Loucy (cell line): ENCODE data around the gene EIF3K.

ENCODE experiments used
- EZH2phosphoT487 ChIP-seq: fragments of 200-600 bp; IDR thresholded peaks from 2 replicates; pipeline ENCODE4 v1.6.1; 2018; ENCODE audit warnings: antibody characterized with exemption, mild to moderate bottlenecking, moderate library complexity, borderline replicate concordance
- TF ChIP-seq, protein P1 (sequence below): fragments of 200-600 bp; sonication (generic); conservative IDR thresholded peaks from 2 replicates; pipeline ENCODE4 v1.5.1; 2014; ENCODE audit warnings: mild to moderate bottlenecking, antibody characterized with exemption, low read length

DNA sequence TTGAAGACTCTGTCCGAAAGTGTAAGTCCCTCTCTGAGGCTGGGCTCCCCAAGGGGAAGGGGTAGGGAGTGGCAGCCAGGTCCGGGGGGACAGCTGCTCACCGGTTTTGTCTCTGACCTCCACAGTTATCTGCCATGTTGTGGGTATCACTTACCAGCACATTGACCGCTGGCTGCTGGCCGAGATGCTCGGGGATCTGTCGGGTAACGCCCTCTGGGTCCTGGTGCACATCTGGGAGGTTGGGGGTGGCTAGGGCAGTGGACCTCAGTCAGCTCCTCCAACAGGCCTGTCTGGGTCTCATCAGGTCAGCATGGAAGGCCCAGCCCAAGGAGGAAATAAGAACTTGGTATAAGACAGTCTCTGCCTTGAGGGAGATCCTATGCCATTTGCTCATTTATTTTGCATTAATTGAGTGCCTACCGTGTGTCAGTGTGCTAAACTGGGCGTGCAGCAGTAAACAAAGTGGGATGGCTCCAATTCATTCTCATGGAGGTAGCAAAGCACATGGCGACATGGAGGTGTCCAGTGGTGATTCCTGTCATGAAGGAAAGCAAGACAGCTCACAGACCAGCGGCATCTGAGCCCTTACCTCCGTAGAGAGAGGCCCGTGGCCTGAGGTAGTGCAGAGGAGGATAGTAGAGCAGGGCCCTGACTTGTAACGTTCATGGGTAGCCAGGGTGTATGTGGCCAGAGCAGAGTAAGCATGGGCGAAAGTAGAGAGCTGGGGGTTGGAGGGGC lies 13.7 kb downstream of the EIF3K start:
- TF ChIP-seq, protein P1, sequence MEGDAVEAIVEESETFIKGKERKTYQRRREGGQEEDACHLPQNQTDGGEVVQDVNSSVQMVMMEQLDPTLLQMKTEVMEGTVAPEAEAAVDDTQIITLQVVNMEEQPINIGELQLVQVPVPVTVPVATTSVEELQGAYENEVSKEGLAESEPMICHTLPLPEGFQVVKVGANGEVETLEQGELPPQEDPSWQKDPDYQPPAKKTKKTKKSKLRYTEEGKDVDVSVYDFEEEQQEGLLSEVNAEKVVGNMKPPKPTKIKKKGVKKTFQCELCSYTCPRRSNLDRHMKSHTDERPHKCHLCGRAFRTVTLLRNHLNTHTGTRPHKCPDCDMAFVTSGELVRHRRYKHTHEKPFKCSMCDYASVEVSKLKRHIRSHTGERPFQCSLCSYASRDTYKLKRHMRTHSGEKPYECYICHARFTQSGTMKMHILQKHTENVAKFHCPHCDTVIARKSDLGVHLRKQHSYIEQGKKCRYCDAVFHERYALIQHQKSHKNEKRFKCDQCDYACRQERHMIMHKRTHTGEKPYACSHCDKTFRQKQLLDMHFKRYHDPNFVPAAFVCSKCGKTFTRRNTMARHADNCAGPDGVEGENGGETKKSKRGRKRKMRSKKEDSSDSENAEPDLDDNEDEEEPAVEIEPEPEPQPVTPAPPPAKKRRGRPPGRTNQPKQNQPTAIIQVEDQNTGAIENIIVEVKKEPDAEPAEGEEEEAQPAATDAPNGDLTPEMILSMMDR = no peak
- TF ChIP-seq EZH2phosphoT487 = no peak
